HG03196 (cell line): ENCODE data around the gene PYROXD2.

Experiments
- ATAC-seq: cut with Tn5 transposase; IDR thresholded peaks from one replicate; pipeline ENCODE4 v1.9.1; 2021; ENCODE audit not compliant: unreplicated experiment

Gene PYROXD2

GRCh38 chr10:98416606-98417388 lies 1.8 kb upstream of the PYROXD2 start:
- ATAC-seq, result no peak

GRCh38 chr10:98415731-98416119 lies 743 bp upstream of the PYROXD2 start:
- no peak for ATAC-seq

GRCh38 chr10:98414578-98414931 lies 427 bp downstream of the PYROXD2 start:
- no peak for ATAC-seq

GRCh38 chr10:98411768-98412167 lies 3.2 kb downstream of the PYROXD2 start:
- no peak for ATAC-seq

GRCh38 chr10:98411166-98411565 lies 3.8 kb downstream of the PYROXD2 start:
- no peak for ATAC-seq

GRCh38 chr10:98410759-98411158 lies 4.2 kb downstream of the PYROXD2 start:
- no peak for ATAC-seq

GRCh38 chr10:98410135-98410743 lies 4.7 kb downstream of the PYROXD2 start:
- no peak for ATAC-seq

- ATAC-seq, result no peak
Measured at GRCh38 chr10:98408799-98409198, 6.2 kb downstream of the PYROXD2 start.

- no peak for ATAC-seq
Measured at GRCh38 chr10:98407744-98408241, 7.2 kb downstream of the PYROXD2 start.

GRCh38 chr10:98407017-98407743 lies 7.8 kb downstream of the PYROXD2 start:
- ATAC-seq, result no peak

- no peak for ATAC-seq
Measured at GRCh38 chr10:98405422-98405821, 9.6 kb downstream of the PYROXD2 start.

- ATAC-seq, result no peak
Measured at GRCh38 chr10:98404571-98405359, 10.2 kb downstream of the PYROXD2 start.

GRCh38 chr10:98403812-98404504 lies 11.0 kb downstream of the PYROXD2 start:
- ATAC-seq, result no peak

GRCh38 chr10:98402931-98403718 lies 11.9 kb downstream of the PYROXD2 start:
- ATAC-seq, result no peak

GRCh38 chr10:98402478-98402877 lies 12.5 kb downstream of the PYROXD2 start:
- ATAC-seq, result no peak

GRCh38 chr10:98400482-98400881 lies 14.5 kb downstream of the PYROXD2 start:
- no peak for ATAC-seq

- no peak for ATAC-seq
Measured at GRCh38 chr10:98399784-98400183, 15.2 kb downstream of the PYROXD2 start.

GRCh38 chr10:98397089-98397600 lies 17.8 kb downstream of the PYROXD2 start:
- ATAC-seq, result no peak
